Keratinocyte (primary cell): ENCODE data around the gene HPCAL4. TPM values are rescaled to one million over a fixed set of nuclear protein-coding genes. Genes with fewer than 3 reads are reported as not detected.

Experiments
- DNase-seq: peaks from one replicate; pipeline ENCODE4 v3.0.0-alpha.2; 2011; ENCODE audit warnings: low read depth, missing footprints, low spot score
- FAIRE-seq: peaks from 2 replicates; lab custom pipeline; 2011; peaks lifted over from hg19 to GRCh38; lab: Jason Lieb, UNC
- H2AFZ ChIP-seq: 2 replicates; pipeline ENCODE4 v1.6.0; 2012; ENCODE audit warnings: low read length, control low read depth, inconsistent platforms; ENCODE audit not compliant: control insufficient read depth
- H3K27ac ChIP-seq: 2 replicates; pipeline ENCODE4 v1.5.1; 2011; ENCODE audit warnings: low read length; ENCODE audit not compliant: control insufficient read depth, insufficient read depth
- H3K27me3 ChIP-seq: 3 replicates; pipeline ENCODE4 v1.6.0; 2011; ENCODE audit warnings: low read length; ENCODE audit not compliant: control insufficient read depth, insufficient read depth; ENCODE audit errors: extremely low read depth
- H3K36me3 ChIP-seq, 2 experiments: 2 replicates in 1 of 2; 3 replicates in 1 of 2; pipeline ENCODE4 v1.5.1; 2011; ENCODE audit warnings: low read length in 2 of 2, mild to moderate bottlenecking in 1 of 2; ENCODE audit not compliant: control insufficient read depth in 2 of 2, insufficient read depth in 2 of 2; ENCODE audit errors: extremely low read depth in 1 of 2
- H3K4me1 ChIP-seq: 3 replicates; pipeline ENCODE4 v1.5.1; 2011; ENCODE audit warnings: low read length; ENCODE audit not compliant: control insufficient read depth, insufficient read depth; ENCODE audit errors: extremely low read depth
- H3K4me2 ChIP-seq: 3 replicates; pipeline ENCODE4 v1.6.0; 2011; ENCODE audit warnings: low read depth, low read length; ENCODE audit not compliant: control insufficient read depth, insufficient read depth; ENCODE audit errors: extremely low read depth
- H3K4me3 ChIP-seq, 3 experiments: fragments of 200-600 bp in 1 of 3; sonication (generic) in 1 of 3; 2 replicates in 2 of 3; 3 replicates in 1 of 3; pipeline ENCODE4 v1.5.1; 2011 to 2016; ENCODE audit warnings: low read length in 3 of 3, mild to moderate bottlenecking in 3 of 3, control low read depth in 2 of 3, inconsistent platforms in 1 of 3, low read depth in 1 of 3, mixed read lengths in 1 of 3, mixed run types in 1 of 3, moderate library complexity in 1 of 3; ENCODE audit not compliant: control insufficient read depth in 2 of 3, insufficient read depth in 2 of 3; ENCODE audit errors: extremely low read depth in 1 of 3
- H3K79me2 ChIP-seq: 2 replicates; pipeline ENCODE4 v1.6.0; 2012; ENCODE audit warnings: low read length; ENCODE audit not compliant: control insufficient read depth, insufficient read depth
- H3K9ac ChIP-seq: 3 replicates; pipeline ENCODE4 v1.6.0; 2011; ENCODE audit warnings: low read length; ENCODE audit not compliant: control insufficient read depth, insufficient read depth; ENCODE audit errors: extremely low read depth
- H3K9me1 ChIP-seq: 3 replicates; pipeline ENCODE4 v1.6.0; 2011; ENCODE audit warnings: low read length; ENCODE audit not compliant: control insufficient read depth, insufficient read depth; ENCODE audit errors: extremely low read depth
- H3K9me3 ChIP-seq: 2 replicates; pipeline ENCODE4 v1.5.1; 2012; ENCODE audit warnings: low read depth, low read length; ENCODE audit not compliant: control insufficient read depth
- H4K20me1 ChIP-seq: 3 replicates; pipeline ENCODE4 v1.6.0; 2011; ENCODE audit warnings: low read length; ENCODE audit not compliant: control insufficient read depth, insufficient read depth; ENCODE audit errors: extremely low read depth
- EZH2 ChIP-seq: IDR thresholded peaks from one replicate; pipeline ENCODE4 v1.6.1; 2012; ENCODE audit warnings: inconsistent platforms, mild to moderate bottlenecking, low read length, moderate library complexity
- dilution Hi-C: fragments of 300-500 bp; cut with MboI; formaldehyde crosslinking; loops from one replicate; pipeline ENCODE4 v1.7.0; 2020; ENCODE audit warnings: low sequenced_read_pairs; ENCODE audit not compliant: extremely low pct_ligation_motif_present
- polyA plus RNA-seq, 5 experiments: library from polyadenylated mRNA; depleted of rRNA in 3 of 5; stranded (reverse) in 3 of 5; stranded (forward) in 1 of 5; unstranded in 1 of 5; fragments of >200 nt; gene quantifications; 1 replicate in 1 of 5; 2 replicates in 3 of 5; 3 replicates in 1 of 5; pipeline versions ENCODE4 v1.2.1 to v1.2.3, GENCODE V29; 2011 to 2012; ENCODE audit warnings: missing spikeins in 2 of 5, low read depth in 1 of 5, low replicate concordance in 1 of 5
- TF ChIP-seq, protein P1 (sequence below), 3 experiments: IDR thresholded peaks in 1 of 3; conservative IDR thresholded peaks in 1 of 3; optimal IDR thresholded peaks in 1 of 3; 2 replicates in 2 of 3; 3 replicates in 1 of 3; pipeline versions ENCODE3 to v1.5.1; 2011; ENCODE audit warnings: low read length in 3 of 3, mild to moderate bottlenecking in 3 of 3, moderate library complexity in 2 of 3, control low read depth in 1 of 3, inconsistent platforms in 1 of 3; ENCODE audit not compliant: insufficient read depth in 2 of 3; ENCODE audit errors: extremely low read depth in 1 of 3

Gene HPCAL4
- polyA plus RNA-seq, 1 donor (not counting 4 experiments of a cell fraction or from before 2014, with no cell fraction given): not detected

DNA sequence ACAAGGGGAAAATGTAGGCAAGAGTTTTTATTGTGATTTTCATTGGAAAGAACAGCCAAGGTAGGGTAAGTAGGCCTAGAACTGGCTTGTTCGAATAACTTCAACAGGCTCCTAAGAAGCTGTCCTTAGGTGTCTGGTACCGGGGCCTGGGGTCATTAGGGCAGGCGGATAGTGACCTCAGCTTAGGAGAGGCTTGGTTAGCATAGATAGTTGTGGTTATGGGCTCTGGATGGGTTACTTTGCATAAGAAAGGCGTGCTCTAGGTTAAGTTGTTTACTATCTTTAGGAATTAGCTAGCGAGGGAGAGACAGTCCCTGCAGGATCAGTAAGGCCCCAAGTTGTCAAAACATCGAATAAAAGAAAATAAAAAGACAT is 20.7 kb upstream of the HPCAL4 start:
- no peak overlapping the region for H3K4me2 ChIP-seq
- dilution Hi-C loops: no loop called here
- DNase-seq (no peak), FAIRE-seq (no peak)
- TF ChIP-seq EZH2: no peak
- TF ChIP-seq, protein P1, sequence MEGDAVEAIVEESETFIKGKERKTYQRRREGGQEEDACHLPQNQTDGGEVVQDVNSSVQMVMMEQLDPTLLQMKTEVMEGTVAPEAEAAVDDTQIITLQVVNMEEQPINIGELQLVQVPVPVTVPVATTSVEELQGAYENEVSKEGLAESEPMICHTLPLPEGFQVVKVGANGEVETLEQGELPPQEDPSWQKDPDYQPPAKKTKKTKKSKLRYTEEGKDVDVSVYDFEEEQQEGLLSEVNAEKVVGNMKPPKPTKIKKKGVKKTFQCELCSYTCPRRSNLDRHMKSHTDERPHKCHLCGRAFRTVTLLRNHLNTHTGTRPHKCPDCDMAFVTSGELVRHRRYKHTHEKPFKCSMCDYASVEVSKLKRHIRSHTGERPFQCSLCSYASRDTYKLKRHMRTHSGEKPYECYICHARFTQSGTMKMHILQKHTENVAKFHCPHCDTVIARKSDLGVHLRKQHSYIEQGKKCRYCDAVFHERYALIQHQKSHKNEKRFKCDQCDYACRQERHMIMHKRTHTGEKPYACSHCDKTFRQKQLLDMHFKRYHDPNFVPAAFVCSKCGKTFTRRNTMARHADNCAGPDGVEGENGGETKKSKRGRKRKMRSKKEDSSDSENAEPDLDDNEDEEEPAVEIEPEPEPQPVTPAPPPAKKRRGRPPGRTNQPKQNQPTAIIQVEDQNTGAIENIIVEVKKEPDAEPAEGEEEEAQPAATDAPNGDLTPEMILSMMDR (optimal IDR thresholded peaks at IDR 0.05 in 1 of 3, IDR thresholded peaks at IDR 0.05 in 1 of 3, conservative IDR thresholded peaks at IDR 0.05 in 1 of 3; ENCODE audit: extremely low read depth in 1 of 3, insufficient read depth in 2 of 3, low read length in 3 of 3): no peak
- H3K9ac ChIP-seq: no peak overlapping the region
- H4K20me1 ChIP-seq: no peaks in the 10 kb centered on the region
- no peak overlapping the region for H3K4me3 ChIP-seq
- H3K4me1 ChIP-seq: no peaks in the 10 kb centered on the region
- no peaks in the 10 kb centered on the region for H3K9me3 ChIP-seq
- H3K36me3 ChIP-seq: no peaks in the 10 kb centered on the region
- H3K27ac ChIP-seq: no peak overlapping the region
- H2AFZ ChIP-seq: no peak overlapping the region
- H3K27me3 ChIP-seq: peaks cover 3% of the 10 kb centered on the region
- H3K79me2 ChIP-seq: no peaks in the 10 kb centered on the region
- no peaks in the 10 kb centered on the region for H3K9me1 ChIP-seq

DNA sequence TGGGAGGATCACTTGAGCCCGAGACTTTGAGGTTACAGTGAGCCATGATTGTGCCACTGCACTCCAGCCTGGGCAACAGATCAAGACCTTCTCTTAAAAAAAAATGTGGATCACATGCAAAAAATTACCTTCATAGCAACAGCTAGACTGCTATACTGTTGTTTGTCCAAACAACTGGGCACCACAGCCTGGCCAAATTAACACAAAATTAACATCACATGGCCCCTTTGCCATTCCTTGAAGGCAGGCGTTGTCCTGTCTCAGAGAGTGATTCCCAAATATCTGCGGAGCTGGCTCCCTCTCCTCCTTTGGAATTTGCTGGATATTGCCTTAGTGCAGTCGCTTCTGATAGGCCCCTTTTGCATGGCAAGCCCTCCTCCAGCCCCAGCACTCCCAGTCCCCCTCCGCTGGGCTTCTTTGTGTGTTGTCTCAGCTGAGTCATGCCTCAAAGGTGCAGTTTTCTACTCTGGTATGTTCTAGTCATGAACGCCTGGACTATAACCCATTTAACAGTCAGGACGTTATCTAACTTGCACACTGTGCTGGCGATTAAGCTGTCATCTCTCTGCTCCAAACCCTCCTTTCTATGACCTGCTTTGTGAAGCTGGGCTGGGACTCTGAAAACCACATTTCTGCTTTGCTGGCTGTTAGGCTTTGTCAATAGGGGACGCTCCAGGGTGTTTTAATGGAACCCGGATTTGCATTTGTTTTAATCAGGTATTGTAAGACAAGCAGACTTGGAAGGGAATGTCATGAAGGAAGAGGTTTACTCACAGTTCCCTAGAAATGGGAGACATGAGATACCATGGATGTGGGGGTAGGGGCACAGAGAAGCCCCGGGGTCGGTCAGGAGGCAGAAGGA is 20.1 kb upstream of the HPCAL4 start:
- Histone ChIP-seq H4K20me1 (no peaks in the 10 kb centered on the region), H3K4me2 (no peak overlapping the region), H3K27me3 (peaks cover 3% of the 10 kb centered on the region), H3K9ac (no peak overlapping the region), H3K36me3 (no peaks in the 10 kb centered on the region), H3K4me1 (no peaks in the 10 kb centered on the region), H3K9me1 (no peaks in the 10 kb centered on the region), H3K79me2 (no peaks in the 10 kb centered on the region), H3K4me3 (no peak overlapping the region), H2AFZ (no peak overlapping the region), H3K9me3 (no peaks in the 10 kb centered on the region), H3K27ac (no peak overlapping the region)
- DNase-seq (no peak), FAIRE-seq (no peak)
- TF ChIP-seq, protein P1 (optimal IDR thresholded peaks at IDR 0.05 in 1 of 3, IDR thresholded peaks at IDR 0.05 in 1 of 3, conservative IDR thresholded peaks at IDR 0.05 in 1 of 3; ENCODE audit: extremely low read depth in 1 of 3, insufficient read depth in 2 of 3, low read length in 3 of 3): no peak
- TF ChIP-seq EZH2: no peak
- dilution Hi-C loops: no loop called here
